ENCODE results near the gene PALM3. TPM values are rescaled to one million over a fixed set of nuclear protein-coding genes. Genes with fewer than 3 reads are reported as not detected.

PALM3 gene
- polyA plus RNA-seq, 3 donors = 0.45 to 9.9 (median 1.9) TPM

- H3K27ac ChIP-seq (ENCODE audit: low read depth, low read length) = no peak overlapping the region
- 0% methylated on average over 23 to 68 of the region's 72 CpGs for WGBS, 3 donors
Measured at GRCh38 chr19:14091081-14091812, 29.4 kb upstream of the PALM3 start.

DNA sequence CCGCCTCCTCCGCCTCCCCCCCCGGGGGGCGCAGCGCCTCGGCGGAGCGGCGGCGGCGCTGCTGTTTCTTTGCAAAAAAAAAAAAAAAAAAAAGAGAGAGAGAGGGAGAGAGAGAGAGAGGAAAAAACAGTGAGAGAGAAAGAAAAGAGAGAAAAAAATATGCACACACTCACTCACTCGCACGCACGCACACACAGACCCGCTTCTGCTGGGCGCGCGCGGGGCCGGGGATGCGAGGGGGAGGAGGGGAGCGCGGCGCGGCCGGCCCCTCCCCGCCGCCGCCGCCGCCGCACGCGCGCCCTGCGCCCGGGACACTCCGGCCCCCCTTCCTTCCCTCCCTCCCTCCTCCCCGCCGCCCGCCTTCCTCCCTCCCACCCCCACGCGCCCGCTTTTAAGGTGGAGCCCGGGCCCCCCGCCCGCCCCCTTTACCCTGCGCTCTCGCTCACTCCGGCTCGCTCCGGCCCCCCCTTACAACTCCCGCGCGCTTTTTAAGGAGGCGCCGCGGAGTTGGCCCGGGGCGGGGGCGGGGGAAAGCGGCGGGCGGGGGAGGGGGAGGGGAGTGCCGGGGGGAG is 28.7 kb upstream of the PALM3 start, which contains the start of gene SAMD1:
TSS of gene SAMD1 (minus strand) at position 243 of the 572 bp plus-strand sequence.
- WGBS, 3 donors = 0 to 1% (median 0%) methylated on average over 1 to 42 of the region's 65 CpGs
- no peak within 1 kb of the TSS for H3K27ac ChIP-seq (ENCODE audit: low read depth, low read length)

GRCh38 chr19:14089662-14090508 is 28.0 kb upstream of the PALM3 start:
- WGBS, 3 donors = 0 to 1% (median 1%) methylated on average over 84 to 132 of the region's 142 CpGs
- H3K27ac ChIP-seq (ENCODE audit: low read depth, low read length) = no peak overlapping the region

- no peak overlapping the region for H3K27ac ChIP-seq (ENCODE audit: low read depth, low read length)
- 11 to 22% (median 20%) methylated on average over 16 of the region's 16 CpGs for WGBS, 3 donors
Measured at GRCh38 chr19:14089412-14089661, 27.5 kb upstream of the PALM3 start.

DNA sequence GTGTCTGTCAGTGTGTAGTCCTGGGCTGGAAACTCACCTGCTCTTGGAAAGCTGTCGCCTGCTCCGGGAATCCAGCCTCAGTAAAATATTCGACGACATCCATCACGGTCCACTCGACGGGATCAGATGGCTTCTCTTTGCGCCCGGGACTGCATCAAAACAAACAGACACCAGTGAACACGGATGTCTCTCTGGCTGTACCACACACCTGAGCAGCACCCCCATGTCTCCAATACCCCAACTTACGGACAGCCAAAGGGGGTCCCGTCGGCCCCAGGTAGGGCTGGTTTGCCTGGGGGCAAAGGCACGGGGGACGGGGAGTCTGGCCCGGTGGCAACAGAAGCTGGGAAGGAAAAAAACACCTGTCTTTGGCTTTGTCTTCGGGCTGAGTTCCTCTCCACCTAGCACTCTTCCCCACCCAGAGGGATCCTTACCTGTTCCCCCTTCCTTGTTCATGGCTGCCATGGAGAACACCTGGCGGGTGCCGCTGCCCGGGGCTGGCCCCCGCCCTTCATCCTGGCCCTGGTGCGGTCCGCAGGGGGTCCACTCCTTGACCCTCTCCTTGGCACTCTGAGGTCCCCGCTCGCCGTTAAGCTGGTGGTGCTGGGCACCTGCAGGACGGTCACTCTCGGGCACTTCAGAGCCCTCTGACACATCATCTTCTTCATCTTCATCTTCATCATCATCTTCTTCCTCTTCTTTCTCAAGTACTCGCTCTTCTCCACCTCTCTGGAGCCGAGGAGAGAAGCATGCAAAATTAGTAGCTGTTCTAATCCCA is 26.9 kb upstream of the PALM3 start:
- WGBS, 3 donors = 88 to 90% (median 90%) methylated on average over 27 to 30 of the region's 30 CpGs
- no peak overlapping the region for H3K27ac ChIP-seq (ENCODE audit: low read depth, low read length)

- H3K27ac ChIP-seq (ENCODE audit: low read depth, low read length) = no peak overlapping the region
- 90 to 93% (median 93%) methylated on average over 5 of the region's 5 CpGs for WGBS, 3 donors
Measured at GRCh38 chr19:14086098-14086497, 24.2 kb upstream of the PALM3 start.

DNA sequence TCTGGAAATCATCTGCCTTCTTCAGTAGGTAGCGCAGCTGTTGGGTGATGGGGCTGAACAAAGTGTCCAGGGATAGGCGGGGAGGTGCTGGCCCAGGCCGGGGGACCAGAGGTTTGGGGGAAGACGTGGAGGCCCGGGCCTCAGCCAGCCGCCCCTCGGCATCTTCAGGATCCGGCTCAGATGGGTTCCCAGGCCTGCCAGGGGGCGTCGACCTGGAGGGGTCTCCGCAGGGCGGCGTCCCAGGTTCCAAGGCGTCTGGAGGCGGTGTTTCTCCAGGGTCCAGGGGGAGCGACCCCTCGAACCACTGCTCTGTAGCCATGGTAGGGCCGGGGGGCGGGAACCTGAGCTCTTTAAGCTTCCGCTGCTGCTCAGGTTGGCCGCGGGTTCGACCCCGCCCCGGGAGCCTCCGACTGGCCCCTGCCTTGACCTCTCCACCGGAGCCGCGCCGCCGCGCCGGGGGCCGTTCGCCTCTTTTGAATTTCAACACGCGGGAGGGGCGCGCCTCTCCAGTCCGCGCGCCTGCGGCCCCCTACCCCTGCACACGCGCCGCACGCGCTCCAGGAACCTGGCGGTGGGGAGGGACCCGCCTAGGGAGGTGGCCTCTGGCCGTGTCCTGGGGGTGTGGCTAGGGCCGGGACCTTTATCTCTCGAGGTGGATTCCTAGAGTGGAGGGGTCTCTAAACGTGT is 23.6 kb upstream of the PALM3 start, which contains the start of gene C19orf67:
TSS of gene C19orf67 (minus strand) at position 475 of the 687 bp plus-strand sequence. CDS start at position 319, 156 bp downstream.
- no peak within 1 kb of the TSS for H3K27ac ChIP-seq (ENCODE audit: low read depth, low read length)
- 51 to 77% (median 76%) methylated on average over 47 to 54 of the region's 54 CpGs for WGBS, 3 donors

GRCh38 chr19:14082675-14082960 is 20.7 kb upstream of the PALM3 start:
- H3K27ac ChIP-seq (ENCODE audit: low read depth, low read length) = no peak overlapping the region
- 50 to 76% (median 67%) methylated on average over 1 of the region's 1 CpG for WGBS, 3 donors

DNA sequence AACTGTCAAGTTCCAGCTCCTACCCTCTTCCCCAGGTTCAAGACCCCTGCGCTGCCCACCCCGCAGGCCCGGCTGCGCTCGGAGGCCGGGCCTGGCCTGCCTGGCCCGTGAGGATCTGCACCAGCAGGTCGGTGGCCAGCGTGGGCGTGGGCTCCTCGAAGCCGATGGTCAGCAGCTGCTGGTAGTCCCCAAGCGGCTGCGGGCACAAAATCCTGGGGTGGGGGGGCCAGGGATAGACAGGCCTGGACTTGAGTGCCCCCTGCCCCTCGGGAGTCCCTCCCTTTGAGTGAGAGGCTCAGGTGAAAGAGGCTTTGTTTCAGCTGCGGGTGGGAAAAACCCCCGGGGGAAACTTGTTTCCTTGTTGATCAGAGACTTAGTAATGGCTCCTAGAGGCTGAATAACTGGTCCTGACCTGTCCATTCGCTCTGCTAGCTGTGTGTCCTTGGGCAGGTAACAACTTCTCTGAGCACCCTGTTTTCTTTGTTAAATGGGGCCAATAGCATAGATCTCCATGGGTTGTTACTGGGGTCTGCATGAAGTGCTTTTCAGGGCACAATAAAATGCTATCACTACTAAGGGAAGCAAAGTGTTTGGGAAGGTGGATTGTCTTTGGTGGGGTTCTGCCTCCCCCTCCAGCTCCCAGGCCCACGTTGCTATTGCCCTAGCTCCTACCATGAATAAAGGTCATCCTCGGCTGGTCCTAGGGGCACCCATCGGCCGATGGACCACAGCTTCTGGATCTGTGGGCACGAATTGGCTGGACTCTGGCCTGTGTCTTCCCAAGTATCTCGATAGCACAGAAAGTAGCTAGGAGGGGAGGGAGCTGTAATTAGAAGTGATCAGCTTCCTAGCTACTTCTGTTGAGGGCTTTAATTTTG is 20.2 kb upstream of the PALM3 start:
- WGBS, 3 donors = 8 to 25% (median 22%) methylated on average over 24 of the region's 24 CpGs
- no peak overlapping the region for H3K27ac ChIP-seq (ENCODE audit: low read depth, low read length)

DNA sequence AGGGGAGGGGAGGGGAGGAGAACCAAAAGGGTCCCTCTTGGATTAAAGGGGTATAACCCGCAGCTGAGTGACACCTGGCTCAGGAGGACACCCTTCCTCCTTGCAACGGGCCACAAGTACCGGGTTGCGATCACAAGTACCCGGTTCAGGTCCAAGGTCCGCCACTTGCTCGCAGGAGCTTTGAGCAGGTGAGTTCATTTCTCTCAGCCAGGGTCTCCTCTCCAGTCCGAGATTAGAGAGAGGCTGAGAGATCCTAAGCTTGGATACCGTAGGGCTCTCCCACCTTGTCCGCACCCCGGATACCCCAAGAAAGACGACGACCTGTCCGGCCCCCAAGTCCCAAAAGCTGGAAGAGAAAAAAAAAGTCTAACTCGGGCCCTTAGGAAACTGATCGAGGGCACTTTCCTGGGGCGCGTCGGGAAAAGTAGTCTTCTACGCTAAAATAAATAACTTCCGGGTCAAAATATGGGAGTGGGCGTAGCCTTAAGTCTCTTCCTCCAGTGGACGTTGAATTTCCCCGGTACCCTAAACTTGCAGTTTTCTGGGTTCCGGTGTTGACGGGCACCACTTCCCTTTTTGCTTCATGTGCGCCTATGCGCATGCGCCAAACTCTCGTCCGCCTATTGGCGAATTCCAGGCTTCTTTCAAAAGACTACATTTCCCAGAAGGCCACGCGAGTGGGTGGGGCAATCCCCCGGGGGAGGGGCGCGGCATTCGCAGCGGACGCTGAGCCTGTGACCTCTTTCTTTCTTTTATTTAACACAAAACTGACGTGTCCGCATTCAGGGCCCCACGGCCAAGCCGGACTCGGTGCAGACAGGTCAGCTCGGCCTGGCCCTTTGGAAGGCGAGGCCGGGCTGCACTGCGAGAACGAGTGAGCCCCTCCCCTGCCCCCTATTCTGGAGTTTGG is 19.3 kb upstream of the PALM3 start:
- H3K27ac ChIP-seq (ENCODE audit: low read depth, low read length) = no peak overlapping the region
- WGBS, 3 donors = 0 to 1% (median 1%) methylated on average over 50 of the region's 50 CpGs

DNA sequence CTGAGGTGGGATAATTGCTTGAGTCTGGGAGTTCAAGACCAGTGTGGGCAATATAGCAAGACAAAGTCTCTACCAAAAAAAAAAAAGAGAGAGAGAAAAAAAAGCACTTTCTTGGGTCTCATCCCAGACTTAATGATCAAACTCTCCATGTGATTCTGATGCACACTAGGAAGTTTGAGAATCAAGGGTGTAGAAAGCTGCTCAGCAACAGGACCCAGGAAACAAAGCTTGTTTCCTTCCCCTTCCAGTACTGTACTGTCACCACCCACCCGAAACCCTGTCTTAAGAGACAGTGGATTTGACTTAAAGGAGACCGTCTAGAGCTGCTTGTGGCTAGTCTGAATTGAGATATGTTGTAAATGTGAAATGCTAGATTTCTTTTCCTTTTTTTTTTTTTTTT is 16.5 kb upstream of the PALM3 start:
- 42 to 87% (median 45%) methylated on average over 2 of the region's 2 CpGs for WGBS, 3 donors
- no peak overlapping the region for H3K27ac ChIP-seq (ENCODE audit: low read depth, low read length)

GRCh38 chr19:14073925-14074838 is 12.3 kb upstream of the PALM3 start:
- H3K27ac ChIP-seq (ENCODE audit: low read depth, low read length) = peak overlapping the region; percentile 54
- 1 to 2% (median 1%) methylated on average over 41 to 44 of the region's 44 CpGs for WGBS, 3 donors

DNA sequence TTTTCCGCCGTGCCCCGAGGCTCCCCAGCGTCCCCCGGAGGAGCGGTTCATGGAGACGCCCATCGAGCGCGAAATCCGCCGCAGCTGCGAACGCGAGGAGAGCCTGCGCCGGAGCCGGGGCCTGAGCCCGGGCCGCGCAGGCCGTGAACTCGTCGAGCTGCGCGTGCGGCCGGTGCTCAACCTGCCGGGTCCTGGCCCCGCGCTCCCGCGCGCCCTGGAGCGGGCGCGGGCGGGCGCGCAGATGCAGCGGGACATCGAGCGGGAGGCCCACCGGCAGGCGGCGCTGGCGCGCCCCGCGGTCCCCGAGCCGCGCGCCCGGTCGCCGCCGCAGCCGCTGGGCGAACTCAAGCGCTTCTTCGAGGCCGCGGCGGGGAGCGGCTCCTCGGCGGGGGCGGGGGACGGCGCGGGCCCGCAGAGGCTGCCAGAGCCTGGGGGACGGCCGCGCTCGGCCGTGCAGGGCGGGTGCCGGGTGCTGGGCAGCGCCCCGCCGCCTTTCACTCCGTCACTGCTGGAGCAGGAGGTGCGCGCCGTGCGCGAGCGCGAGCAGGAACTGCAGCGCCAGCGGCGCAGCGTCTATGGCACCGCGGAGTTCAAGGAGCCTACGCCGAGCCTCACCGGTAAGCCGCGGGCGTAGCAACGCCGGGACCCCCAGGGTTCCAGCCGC is 11.5 kb upstream of the PALM3 start:
- peak overlapping the region; percentile 54 for H3K27ac ChIP-seq (ENCODE audit: low read depth, low read length)
- WGBS, 3 donors = 0 to 1% (median 0%) methylated on average over 42 to 106 of the region's 106 CpGs

DNA sequence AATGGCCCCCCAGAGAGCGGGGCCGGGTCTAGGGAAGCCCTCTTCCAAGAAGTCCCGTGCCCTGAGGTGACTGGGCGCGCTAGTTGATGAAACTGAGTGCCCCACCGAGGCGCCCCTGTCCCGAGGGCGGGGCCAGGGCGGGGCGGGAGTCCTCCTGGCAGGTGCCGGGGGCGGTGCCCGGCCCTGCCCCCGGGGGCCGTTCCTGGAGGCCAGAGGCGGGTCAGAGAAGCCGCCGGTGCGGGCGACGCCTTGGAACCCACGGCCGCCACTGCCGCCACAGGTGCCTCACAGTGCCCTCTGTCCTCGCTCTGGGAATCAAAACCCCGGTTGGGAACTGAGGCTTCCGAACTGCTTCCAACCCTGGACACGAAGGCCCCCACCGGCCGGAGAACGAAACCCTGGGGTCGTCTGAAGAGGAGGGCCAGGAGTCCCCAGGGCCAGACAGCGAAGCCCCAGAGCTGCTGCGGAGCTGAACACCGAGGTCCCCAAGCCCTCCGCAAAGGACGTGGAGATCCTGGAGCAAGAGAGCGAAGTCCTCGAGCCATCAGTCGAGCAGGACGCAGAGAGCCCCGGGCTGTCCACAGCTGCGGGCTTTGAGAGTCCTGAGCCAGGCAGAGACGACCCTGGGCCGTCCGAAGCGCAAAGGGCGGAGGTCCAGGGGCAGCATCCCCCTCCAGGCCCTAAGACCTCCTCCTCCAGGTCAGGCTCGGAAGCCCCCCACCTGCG is 10.8 kb upstream of the PALM3 start, which contains the start of gene MISP3:
TSS of gene MISP3 (plus strand) at position 252 of the 726 bp plus-strand sequence. CDS start 524 bp downstream, outside the sequence.
- peak within 1 kb of the TSS; percentile 54 for H3K27ac ChIP-seq (ENCODE audit: low read depth, low read length)
- WGBS, 3 donors = 1% methylated on average over 37 to 51 of the region's 51 CpGs

All from adipose tissue (tissue), 3 donors.